HepG2 (cell line): ENCODE measurements around the gene POLR1G. TPM values are rescaled to one million over a fixed set of nuclear protein-coding genes. Genes with fewer than 3 reads are reported as not detected.

Source experiments
- BORCS8-MEF2B ChIP-seq: sonication (generic); formaldehyde crosslinking; IDR thresholded peaks from 2 replicates; pipeline ENCODE4 v1.8.0; 2022; ENCODE audit warnings: mild to moderate bottlenecking, missing genetic modification reagents
- FOXO4 ChIP-seq: sonication (generic); formaldehyde crosslinking; conservative IDR thresholded peaks from 2 replicates; pipeline ENCODE4 v1.8.1; 2023; ENCODE audit warnings: missing genetic modification reagents
- GRHL1 ChIP-seq: sonication (generic); formaldehyde crosslinking; conservative IDR thresholded peaks from 2 replicates; pipeline ENCODE4 v1.8.0; 2022; ENCODE audit warnings: missing genetic modification reagents
- HES4 ChIP-seq: sonication (generic); formaldehyde crosslinking; IDR thresholded peaks from 2 replicates; pipeline ENCODE4 v1.9.0; 2021; ENCODE audit warnings: mild to moderate bottlenecking, missing genetic modification reagents, borderline replicate concordance
- HMG20A ChIP-seq: IDR thresholded peaks from 2 replicates; pipeline ENCODE4 v1.6.1; 2016; ENCODE audit warnings: borderline replicate concordance
- KDM5B ChIP-seq: sonication (generic); formaldehyde crosslinking; IDR thresholded peaks from 2 replicates; pipeline ENCODE4 v1.4.0; 2020; ENCODE audit warnings: missing genetic modification reagents, mild to moderate bottlenecking, borderline replicate concordance
- MLLT10 ChIP-seq: sonication (generic); formaldehyde crosslinking; IDR thresholded peaks from 2 replicates; pipeline ENCODE4 v1.4.0; 2020; ENCODE audit warnings: missing genetic modification reagents
- NPAS2 ChIP-seq: sonication (generic); formaldehyde crosslinking; IDR thresholded peaks from 2 replicates; pipeline ENCODE4 v1.8.0; 2022; ENCODE audit warnings: mild to moderate bottlenecking, missing genetic modification reagents, borderline replicate concordance
- NR1H2 ChIP-seq: sonication (generic); formaldehyde crosslinking; IDR thresholded peaks from 2 replicates; pipeline ENCODE4 v1.8.1; 2022; ENCODE audit warnings: low read depth, missing genetic modification reagents, borderline replicate concordance
- POLR2G ChIP-seq: fragments of 200-400 bp; formaldehyde crosslinking; IDR thresholded peaks from 2 replicates; pipeline ENCODE4 v1.6.1; 2018; ENCODE audit warnings: mild to moderate bottlenecking, low read depth, low read length, moderate library complexity
- REPIN1 ChIP-seq: sonication (generic); formaldehyde crosslinking; IDR thresholded peaks from 2 replicates; pipeline ENCODE4 v1.8.0; 2022; ENCODE audit warnings: missing genetic modification reagents, low read depth, mild to moderate bottlenecking, borderline replicate concordance
- SP1 ChIP-seq, 2 experiments: fragments of 450-650 bp in 1 of 2; sonication (generic) in 1 of 2; formaldehyde crosslinking in 1 of 2; IDR thresholded peaks; 2 replicates each; pipeline versions ENCODE4 v1.4.0 to v1.6.1; 2016 to 2020; ENCODE audit warnings: missing genetic modification reagents in 1 of 2
- ZBED4 ChIP-seq: sonication (generic); formaldehyde crosslinking; IDR thresholded peaks from 2 replicates; pipeline ENCODE4 v1.4.0; 2020; ENCODE audit warnings: missing genetic modification reagents, borderline replicate concordance
- ZBTB2 ChIP-seq: sonication (generic); formaldehyde crosslinking; IDR thresholded peaks from 2 replicates; pipeline ENCODE4 v1.8.0; 2022; ENCODE audit warnings: low read depth, missing genetic modification reagents
- ZBTB7A ChIP-seq: sonication (generic); formaldehyde crosslinking; IDR thresholded peaks from 2 replicates; pipeline ENCODE4 v1.8.0; 2022; ENCODE audit warnings: mild to moderate bottlenecking, missing genetic modification reagents
- ZNF337 ChIP-seq: sonication (generic); formaldehyde crosslinking; IDR thresholded peaks from 2 replicates; pipeline ENCODE4 v1.5.1; 2020; ENCODE audit warnings: missing genetic modification reagents, low read depth, mild to moderate bottlenecking, borderline replicate concordance
- ZNF430 ChIP-seq: sonication (generic); formaldehyde crosslinking; IDR thresholded peaks from 2 replicates; pipeline ENCODE4 v1.9.0; 2021; ENCODE audit warnings: mild to moderate bottlenecking, missing genetic modification reagents
- ZNF441 ChIP-seq: sonication (generic); formaldehyde crosslinking; IDR thresholded peaks from 2 replicates; pipeline ENCODE4 v1.7.0; 2021; ENCODE audit warnings: missing genetic modification reagents, borderline replicate concordance
- ZNF563 ChIP-seq: sonication (generic); formaldehyde crosslinking; IDR thresholded peaks from 2 replicates; pipeline ENCODE4 v1.8.0; 2022; ENCODE audit warnings: mild to moderate bottlenecking, moderate library complexity, missing genetic modification reagents
- ZNF740 ChIP-seq: sonication (generic); formaldehyde crosslinking; IDR thresholded peaks from 2 replicates; pipeline ENCODE4 v1.4.0; 2020; ENCODE audit warnings: missing genetic modification reagents
- polyA plus RNA-seq, 8 experiments: library from polyadenylated mRNA; depleted of rRNA in 3 of 8; stranded (reverse) in 7 of 8; unstranded in 1 of 8; fragments of >200 nt; fragmentation: Illumina TruSeq in 4 of 8; extraction: Trizol in 4 of 8; gene quantifications; 2 replicates each; pipeline versions ENCODE4 v1.2.1 to v1.2.3, GENCODE V29; 2011 to 2016; ENCODE audit warnings: low read depth in 4 of 8, missing spikeins in 1 of 8, mixed read lengths in 1 of 8; ENCODE audit not compliant: insufficient read depth in 1 of 8
- total RNA-seq, 5 experiments: library from RNA; depleted of rRNA; stranded (reverse); fragments of >200 nt; fragmentation: Illumina TruSeq; extraction: Trizol; gene quantifications; 2 replicates each; pipeline ENCODE4 v1.2.3, GENCODE V29; 2016; ENCODE audit warnings: low read depth in 1 of 5

POLR1G gene
- total and polyA plus RNA-seq, 2 of the 13 experiments (the other 11 are each of a cell fraction or from before 2014, with no cell fraction given): 3.5 to 20.8 TPM

- no peak for TF ChIP-seq NPAS2 (CRISPR knock-in tag)
- no peak for TF ChIP-seq GRHL1 (CRISPR knock-in tag)
- no peak for TF ChIP-seq HES4 (CRISPR knock-in tag)
- 0 out of 2 replicates have a peak, but pooled peaks have one; percentile 43 for TF ChIP-seq ZNF337 (CRISPR knock-in tag)
- no peak for TF ChIP-seq HMG20A (CRISPR knock-in tag)
- no peak for TF ChIP-seq SP1 (IDR thresholded peaks at IDR 0.05)
- TF ChIP-seq SP1 (CRISPR knock-in tag; IDR thresholded peaks at IDR 0.05): no peak
- no peak for TF ChIP-seq BORCS8-MEF2B
- peak; percentile 36; the same call in 1 of the 2 replicates for TF ChIP-seq ZBTB7A
- TF ChIP-seq NR1H2 (CRISPR knock-in tag): no peak
- TF ChIP-seq KDM5B (CRISPR knock-in tag): peak; percentile 70
- TF ChIP-seq MLLT10 (CRISPR knock-in tag): no peak
- no peak for TF ChIP-seq ZBTB2 (CRISPR knock-in tag)
- no peak for TF ChIP-seq ZBED4 (CRISPR knock-in tag)
- TF ChIP-seq REPIN1 (CRISPR knock-in tag): no peak
- TF ChIP-seq ZNF441 (CRISPR knock-in tag): no peak
- TF ChIP-seq FOXO4: no peak
- TF ChIP-seq ZNF740 (CRISPR knock-in tag): peak; percentile 91
- 0 out of 2 replicates have a peak, but pooled peaks have one; percentile 34 for TF ChIP-seq POLR2G
- TF ChIP-seq ZNF563 (CRISPR knock-in tag): no peak
- no peak for TF ChIP-seq ZNF430 (CRISPR knock-in tag)
These were observed 33.3 kb downstream of the POLR1G start (continued) for GRCh38 chr19:45439569-45440258.
